T-helper 1 cell treated with Interleukin-12 subunit alpha and Interleukin-12 subunit beta and Interleukin-4 antibody, amounts not matched to agents 30 ng/mL and 1 ng/mL, for 36 hours (primary cell): ENCODE results near the gene MAP7. TPM values are rescaled to one million over a fixed set of nuclear protein-coding genes. Genes with fewer than 3 reads are reported as not detected.
"Not testable (repeated sequence)": the region's sequence is repeated elsewhere in the genome, so short reads cannot be mapped to it uniquely, and the experiment has no call there.

ENCODE experiments used
- intact Hi-C: fragments of 100-400 bp; cut with micrococcal nuclease; formaldehyde crosslinking; loops from one replicate; pipeline ENCODE4 v1.15.1; 2024
- total RNA-seq: library from RNA; stranded (reverse); gene quantifications from 2 replicates; pipeline ENCODE4 v1.2.3, GENCODE V29; 2022

The MAP7 gene
- total RNA-seq, 1 donor from 2014 or later = 1.4 TPM

DNA sequence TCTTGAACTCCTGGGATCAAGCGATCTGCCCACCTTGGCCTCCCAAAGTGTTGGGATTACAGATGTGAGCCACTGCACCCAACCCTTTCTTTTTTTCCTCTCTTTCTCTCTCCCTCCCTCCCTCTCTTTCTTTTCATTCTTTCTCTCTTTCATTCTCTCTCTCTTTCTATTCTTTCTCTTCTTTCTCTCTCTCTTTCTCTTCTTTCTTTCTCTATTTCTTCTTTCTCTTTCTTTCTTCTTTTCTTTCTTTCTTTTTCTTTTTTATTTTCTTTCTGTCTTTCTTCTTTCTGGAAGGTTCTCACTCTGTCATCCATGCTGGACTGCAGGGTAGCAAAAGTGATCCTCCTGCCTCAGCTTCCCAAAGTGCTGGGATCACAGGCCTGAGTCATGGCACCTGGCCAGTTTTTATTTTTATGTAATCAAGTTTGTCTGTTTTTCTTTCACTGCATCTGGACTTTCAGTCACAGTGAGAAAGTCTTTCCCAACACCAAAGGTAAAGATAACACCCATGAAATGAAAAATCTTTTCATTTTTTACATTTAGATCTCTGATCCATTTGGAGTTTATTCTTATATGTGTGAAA is 240.4 kb downstream of the MAP7 start:
- intact Hi-C loops = loop anchor here (10.0 kb wide), 1 partner anchor 395 kb away; no protein-coding TSS in a partner anchor

DNA sequence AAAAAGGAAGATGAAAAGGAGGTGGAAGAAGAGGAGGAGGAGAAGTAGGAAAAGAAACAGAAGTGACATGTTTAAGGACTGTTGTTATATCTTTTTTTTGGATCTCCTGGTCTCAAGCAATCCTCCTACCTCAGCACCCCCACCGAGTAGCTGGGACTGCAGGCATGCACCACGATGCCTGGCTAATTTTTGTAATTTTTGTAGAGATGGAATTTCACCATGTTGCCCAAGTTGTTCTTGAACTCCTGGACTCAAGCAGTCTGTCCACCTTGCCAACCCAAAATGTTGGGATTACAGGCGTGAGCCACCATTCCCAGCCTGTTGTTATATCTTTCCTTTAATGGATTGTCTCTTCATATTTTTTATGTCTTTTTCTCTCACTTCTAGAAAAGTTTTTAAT is 241.1 kb downstream of the MAP7 start:
- intact Hi-C loops = no loop called here

DNA sequence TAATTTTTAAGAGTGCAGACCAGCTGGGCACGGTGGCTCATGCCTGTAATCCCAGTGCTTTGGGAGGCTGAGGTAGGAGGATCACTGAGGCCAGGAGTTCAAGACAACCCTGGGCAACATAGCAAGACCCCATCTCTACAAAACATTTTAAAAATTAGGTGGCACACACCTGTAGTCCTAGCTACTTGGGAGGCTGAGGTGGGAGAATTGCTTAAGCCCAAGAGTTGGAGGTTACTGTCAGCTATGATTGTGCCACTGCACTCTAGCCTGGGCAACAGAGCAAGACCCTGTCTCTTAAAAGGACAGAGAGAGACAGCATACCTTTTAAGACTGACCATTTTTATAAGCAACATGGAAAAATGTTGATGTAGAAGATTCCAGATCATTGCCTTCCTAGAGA is 241.8 kb downstream of the MAP7 start:
- intact Hi-C loops = not testable (repeated sequence)

DNA sequence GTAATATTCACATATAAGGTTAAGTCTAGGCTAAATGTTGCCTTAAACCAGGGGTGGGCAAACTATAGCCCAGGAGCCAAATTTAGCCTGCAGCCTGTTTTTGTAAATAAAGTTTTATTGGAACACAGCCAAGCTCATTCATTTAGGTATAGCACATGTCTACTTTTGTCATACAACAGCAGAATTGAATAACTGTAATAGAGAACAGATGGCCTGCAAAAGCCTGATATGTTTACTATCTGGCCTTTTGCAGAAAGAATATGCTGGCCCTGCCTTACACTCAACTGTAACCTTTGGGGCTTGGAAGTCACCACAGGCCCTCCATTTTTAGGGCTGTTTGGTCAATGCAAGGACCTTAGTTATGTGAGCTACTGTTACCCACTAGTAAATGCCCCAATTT is 242.9 kb downstream of the MAP7 start:
- intact Hi-C loops = no loop called here

GRCh38 chr6:136306466-136306865 is 243.8 kb downstream of the MAP7 start:
- intact Hi-C loops = no loop called here

GRCh38 chr6:136304410-136304809 is 245.8 kb downstream of the MAP7 start:
- intact Hi-C loops = no loop called here

GRCh38 chr6:136303516-136303915 is 246.7 kb downstream of the MAP7 start:
- intact Hi-C loops = no loop called here

- intact Hi-C loops = no loop called here
Observed at GRCh38 chr6:136294621-136295020, 255.6 kb downstream of the MAP7 start.

Other genes starting within 250 kb of the MAP7 start
- 37.2 and 38.3 TPM in 2 replicates for gene MAP3K5, start 242.1 kb upstream of the MAP7 start, total RNA-seq